ENCODE measurements around the gene TMEM121B.
"Not testable (repeated sequence)": the region's sequence is repeated elsewhere in the genome, so short reads cannot be mapped to it uniquely, and the experiment has no call there.

- TF ChIP-seq POLR2AphosphoS5, CTCF (IDR thresholded peaks at IDR 0.05): not testable (repeated sequence)
These were observed 26.3 kb upstream of the TMEM121B start for GRCh38 chr22:17147458-17147857.

Measured in breast epithelium (tissue), 3 donors.